H54 (cell line): ENCODE data around the gene CZIB.

Experiments used
- DNase-seq: peaks from one replicate; pipeline ENCODE4 v3.0.0; 2011; ENCODE audit warnings: low spot score, mixed read lengths; ENCODE audit not compliant: insufficient read length
- FAIRE-seq: peaks from 3 replicates; lab custom pipeline; 2011; peaks lifted over from hg19 to GRCh38; lab: Jason Lieb, UNC
- POLR2A ChIP-seq: IDR thresholded peaks from 2 replicates; pipeline ENCODE4 v1.6.1; 2011; ENCODE audit warnings: low read depth, mild to moderate bottlenecking, low read length

Gene CZIB

GRCh38 chr1:53220171-53220961 is at the start of gene CZIB:
Gene CZIB, minus strand, starts transcription at chr1:53220634. Its CDS starts 59 bp downstream, at chr1:53220575.
- TF ChIP-seq POLR2A, result peak; percentile 76
- FAIRE-seq (peak; percentile 73), DNase-seq (peak; percentile 94)

DNA sequence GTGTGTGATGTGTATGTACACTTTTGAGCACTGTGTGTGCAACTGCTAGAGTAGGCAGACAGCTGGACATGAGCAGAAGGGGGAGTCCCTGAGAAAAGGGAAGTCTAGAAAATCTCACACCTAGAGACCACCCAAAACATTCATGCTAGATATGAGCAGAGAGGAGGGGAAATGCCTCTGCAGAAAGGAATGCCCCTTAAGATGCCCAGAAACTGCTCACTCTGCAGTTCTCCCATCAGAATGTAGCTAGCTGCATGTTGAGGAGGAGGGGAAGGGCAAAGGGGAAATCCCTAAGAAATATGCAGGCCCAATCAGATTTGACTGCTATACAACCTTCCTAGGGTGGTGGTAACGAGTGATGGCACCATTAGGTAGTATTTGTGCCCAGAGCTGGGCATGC is 49.7 kb upstream of the CZIB start:
- no peak for DNase-seq
- TF ChIP-seq POLR2A, result no peak
- FAIRE-seq, result no peak

- TF ChIP-seq POLR2A, result no peak
- FAIRE-seq (no peak), DNase-seq (no peak)
These were observed 47.3 kb upstream of the CZIB start for GRCh38 chr1:53267761-53268160.

- TF ChIP-seq POLR2A, result no peak
These were observed 45.6 kb upstream of the CZIB start for GRCh38 chr1:53266038-53266437.

GRCh38 chr1:53265581-53265980 is 45.1 kb upstream of the CZIB start:
- DNase-seq (no peak), FAIRE-seq (no peak)
- TF ChIP-seq POLR2A, result no peak

More at GRCh38 chr1:53266038-53266437, 45.6 kb upstream of the CZIB start:
- FAIRE-seq (no peak), DNase-seq (no peak)

DNA sequence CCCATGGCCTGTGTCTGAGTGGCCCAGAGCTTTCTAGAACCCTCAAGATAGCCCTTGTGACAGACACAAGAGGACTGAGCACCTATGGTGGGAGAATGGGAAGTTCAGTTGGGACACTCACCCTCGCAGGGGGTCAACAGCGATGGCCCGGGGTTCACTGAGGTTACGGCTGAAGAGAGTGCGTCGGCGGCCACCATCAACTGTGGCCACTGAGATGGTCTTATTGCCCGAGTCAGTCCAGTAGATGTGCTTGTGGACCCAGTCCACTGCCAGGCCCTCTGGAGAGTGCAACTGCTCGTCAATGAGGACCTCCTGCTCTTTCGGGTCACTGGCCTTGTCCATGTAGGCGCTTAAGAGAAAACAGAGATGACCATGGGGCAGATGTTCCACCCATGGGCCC is 43.6 kb upstream of the CZIB start:
- FAIRE-seq, result no peak
- no peak for DNase-seq
- no peak for TF ChIP-seq POLR2A

- TF ChIP-seq POLR2A, result no peak
- DNase-seq (no peak), FAIRE-seq (no peak)
These were observed 41.6 kb upstream of the CZIB start for GRCh38 chr1:53262000-53262399.

- FAIRE-seq (no peak), DNase-seq (no peak)
- no peak for TF ChIP-seq POLR2A
These were observed 40.3 kb upstream of the CZIB start for GRCh38 chr1:53260631-53261247.

GRCh38 chr1:53259932-53260331 is 39.5 kb upstream of the CZIB start:
- FAIRE-seq, result no peak
- no peak for TF ChIP-seq POLR2A
- DNase-seq, result no peak

- no peak for TF ChIP-seq POLR2A
- DNase-seq (no peak), FAIRE-seq (no peak)
These were observed 37.8 kb upstream of the CZIB start for GRCh38 chr1:53258216-53258615.

DNA sequence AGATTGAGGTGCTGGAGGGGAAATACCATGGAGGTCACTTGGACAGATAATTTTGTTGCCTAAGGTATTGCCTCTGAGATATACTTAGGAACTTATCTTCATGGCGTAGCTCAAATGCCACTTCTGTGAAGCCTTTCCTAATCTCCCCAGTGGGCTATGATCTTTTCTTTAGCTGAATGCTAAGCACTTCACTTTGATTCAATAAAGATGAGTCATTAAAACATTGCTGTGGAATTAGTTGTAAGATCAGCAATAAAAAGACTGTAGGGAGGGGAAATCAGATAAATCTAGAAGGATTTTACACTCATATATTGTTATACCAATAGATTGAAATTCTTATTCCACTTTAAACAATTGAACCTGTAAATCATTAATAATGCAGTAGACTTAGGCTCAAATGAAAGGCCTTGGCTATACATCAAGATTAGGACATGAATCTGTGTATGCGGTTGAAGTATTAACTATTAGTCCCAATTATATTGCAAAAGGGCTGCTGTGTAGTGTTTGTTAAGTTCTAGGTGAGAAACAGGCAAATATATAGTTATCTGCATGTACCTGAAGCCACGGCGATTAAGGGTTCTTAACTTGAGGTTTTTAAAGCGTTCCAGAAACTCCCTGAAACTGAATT is 37.1 kb upstream of the CZIB start:
- no peak for TF ChIP-seq POLR2A
- FAIRE-seq, result no peak
- no peak for DNase-seq

DNA sequence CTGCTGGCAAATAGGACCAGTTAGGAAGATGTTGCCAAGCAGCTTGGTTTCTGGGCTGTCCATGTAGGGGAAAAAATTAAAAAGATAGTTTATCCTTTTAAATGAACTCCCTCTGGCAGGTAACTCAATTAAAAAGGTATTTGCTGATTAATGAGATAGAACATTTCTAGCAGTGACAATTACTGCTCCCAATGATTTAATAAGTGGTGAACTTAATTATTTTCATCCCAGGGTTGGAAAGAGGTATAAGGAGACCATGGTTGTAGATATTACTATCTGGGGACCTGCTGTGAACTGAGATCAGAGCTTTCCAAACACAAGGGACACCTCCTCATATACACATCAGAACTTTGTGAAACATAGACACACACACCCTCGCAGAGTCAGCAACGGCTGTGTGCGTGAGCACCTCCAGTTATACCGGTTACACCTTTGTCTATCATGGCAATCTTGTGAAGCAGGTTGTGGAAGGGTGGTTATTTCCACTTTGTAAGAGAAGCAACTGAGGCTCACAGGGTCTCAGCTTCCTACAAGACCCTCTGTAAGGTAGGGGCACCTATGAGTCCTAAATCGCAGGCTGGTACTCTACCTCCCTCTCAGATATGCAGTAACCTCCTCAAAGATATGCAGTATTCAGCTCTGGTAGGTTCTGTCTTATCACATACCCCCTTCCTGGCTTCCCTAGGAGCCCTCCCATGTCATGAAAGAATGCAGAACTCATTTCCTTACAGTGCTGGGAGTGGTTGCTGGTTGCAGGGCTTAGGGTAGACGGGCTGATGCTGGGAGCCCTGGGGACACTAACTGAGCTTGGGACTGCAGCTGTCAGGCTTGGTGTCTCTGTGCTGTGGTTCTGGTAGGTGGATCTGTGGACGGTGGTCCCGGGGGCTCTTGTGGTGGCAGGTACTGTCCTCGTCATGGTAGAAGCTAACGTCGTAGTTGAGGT is 36.3 kb upstream of the CZIB start:
- FAIRE-seq (no peak), DNase-seq (no peak)
- no peak for TF ChIP-seq POLR2A

GRCh38 chr1:53255031-53255430 is 34.6 kb upstream of the CZIB start:
- FAIRE-seq (no peak), DNase-seq (no peak)
- TF ChIP-seq POLR2A, result no peak
